HG03066 (cell line): Measurements from ENCODE around the gene MRPS6.

ENCODE experiments used
- ATAC-seq: cut with Tn5 transposase; IDR thresholded peaks from one replicate; pipeline ENCODE4 v1.9.1; 2021; ENCODE audit warnings: low read depth; ENCODE audit not compliant: unreplicated experiment

Gene MRPS6

GRCh38 chr21:34065027-34065426 lies 8.4 kb upstream of the MRPS6 start:
- ATAC-seq, result no peak

DNA sequence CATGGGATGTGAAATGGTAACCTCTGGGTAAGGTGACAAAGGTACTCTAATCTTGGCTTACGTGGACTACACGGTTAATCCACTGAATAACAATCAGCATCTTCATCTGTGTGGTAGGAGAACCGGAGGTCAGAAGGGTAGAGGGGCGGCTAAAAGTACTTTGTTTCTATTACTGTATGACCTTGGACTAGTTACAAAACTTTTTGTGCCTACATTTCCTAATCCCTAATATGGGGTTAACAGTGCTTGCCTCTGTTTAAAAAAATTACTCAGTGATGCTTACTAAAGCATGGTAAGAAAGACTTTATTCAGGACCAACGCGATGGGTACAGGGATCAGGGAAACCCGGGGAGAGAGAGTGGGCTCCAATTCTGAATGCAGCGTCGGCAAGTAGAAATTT lies 1.7 kb upstream of the MRPS6 start:
- no peak for ATAC-seq

DNA sequence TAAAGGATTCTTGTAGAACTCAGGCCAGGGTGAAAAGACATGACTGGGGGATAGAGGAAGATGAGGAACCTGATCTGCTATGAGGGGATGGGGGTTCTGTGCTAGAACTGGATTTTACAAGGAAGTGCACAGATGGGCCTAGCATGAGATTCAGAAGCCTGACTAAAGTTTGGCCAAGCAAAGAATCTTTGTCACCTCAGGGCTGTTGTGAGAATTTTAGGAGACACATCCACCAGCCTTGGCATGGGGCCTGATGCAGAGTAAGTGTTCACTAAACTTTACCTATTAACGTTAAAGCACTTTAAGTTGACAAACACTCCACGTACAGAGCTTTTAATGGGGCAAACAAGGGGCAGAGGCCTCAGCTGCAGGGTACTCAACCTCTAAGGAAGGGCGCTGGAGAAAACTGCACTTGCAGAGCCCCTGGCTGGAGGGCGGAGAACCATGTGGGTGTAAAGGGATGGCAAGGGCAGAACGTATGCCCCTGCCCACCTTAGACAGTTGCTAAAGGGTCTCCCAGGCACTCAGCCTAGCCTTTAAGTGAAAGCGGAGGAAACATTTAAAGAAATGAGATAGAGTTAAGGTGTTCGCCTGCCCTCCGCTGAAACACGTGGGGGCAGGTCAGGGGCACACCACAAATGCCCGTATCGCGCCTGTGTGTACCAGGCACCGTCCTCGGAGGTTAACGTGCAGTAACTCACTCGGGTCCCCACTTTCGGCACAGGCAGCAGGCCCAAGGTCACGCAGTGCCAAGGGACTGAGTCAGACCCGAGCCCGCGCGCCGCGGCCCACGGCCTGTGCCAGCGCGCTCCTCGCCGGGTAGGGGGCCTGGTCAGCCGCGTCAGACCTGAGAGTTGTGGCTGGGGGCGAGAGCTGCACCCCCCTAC lies 990 bp upstream of the MRPS6 start:
- ATAC-seq, result peak; percentile 4

DNA sequence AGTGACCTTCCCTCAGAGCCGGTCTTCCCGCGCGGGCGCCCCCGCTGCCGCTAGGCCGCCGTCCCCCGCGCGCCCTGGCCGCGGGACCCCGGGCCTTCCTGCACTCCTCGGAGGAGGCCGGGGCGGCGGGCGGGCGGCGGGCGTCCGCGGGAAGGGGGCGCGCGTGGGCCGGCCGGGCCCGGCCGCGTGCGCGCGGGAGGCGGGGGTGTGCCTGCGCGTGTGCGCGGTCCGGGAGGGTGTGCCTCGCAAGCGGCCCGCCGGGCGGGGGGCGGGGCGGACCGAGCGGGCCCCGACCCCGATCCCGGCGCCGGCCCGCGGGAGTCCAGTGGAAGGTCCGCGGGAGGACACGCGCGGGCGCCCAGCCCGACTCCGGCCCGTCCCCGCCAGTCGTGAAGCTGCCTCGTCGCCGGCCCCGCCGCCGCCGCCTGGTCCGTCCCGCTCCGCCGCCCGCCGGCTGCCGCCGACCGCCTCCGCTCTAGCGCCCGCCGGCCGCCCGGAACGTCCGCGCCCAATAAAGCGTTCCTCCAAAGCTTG lies 438 bp downstream of the MRPS6 start:
- ATAC-seq, result peak; percentile 36

- ATAC-seq, result no peak
Measured at GRCh38 chr21:34074283-34075090, 1.1 kb downstream of the MRPS6 start.

DNA sequence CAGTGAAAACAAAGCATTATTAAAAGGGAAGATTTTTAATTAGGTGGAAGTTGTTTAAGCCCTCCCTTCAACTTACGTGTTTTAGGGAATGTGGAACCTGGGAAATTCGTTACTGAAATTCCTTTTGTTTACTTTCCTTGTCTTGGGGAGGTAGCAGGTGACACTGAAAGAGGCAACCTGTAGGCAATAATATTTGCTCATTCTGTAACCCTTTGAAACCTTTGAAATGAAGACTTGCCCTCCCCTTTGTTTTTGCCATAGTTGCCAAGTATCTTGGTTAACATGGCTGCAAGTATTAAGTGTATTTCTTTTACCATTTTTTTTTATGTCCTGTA lies 1.7 kb downstream of the MRPS6 start:
- no peak for ATAC-seq

DNA sequence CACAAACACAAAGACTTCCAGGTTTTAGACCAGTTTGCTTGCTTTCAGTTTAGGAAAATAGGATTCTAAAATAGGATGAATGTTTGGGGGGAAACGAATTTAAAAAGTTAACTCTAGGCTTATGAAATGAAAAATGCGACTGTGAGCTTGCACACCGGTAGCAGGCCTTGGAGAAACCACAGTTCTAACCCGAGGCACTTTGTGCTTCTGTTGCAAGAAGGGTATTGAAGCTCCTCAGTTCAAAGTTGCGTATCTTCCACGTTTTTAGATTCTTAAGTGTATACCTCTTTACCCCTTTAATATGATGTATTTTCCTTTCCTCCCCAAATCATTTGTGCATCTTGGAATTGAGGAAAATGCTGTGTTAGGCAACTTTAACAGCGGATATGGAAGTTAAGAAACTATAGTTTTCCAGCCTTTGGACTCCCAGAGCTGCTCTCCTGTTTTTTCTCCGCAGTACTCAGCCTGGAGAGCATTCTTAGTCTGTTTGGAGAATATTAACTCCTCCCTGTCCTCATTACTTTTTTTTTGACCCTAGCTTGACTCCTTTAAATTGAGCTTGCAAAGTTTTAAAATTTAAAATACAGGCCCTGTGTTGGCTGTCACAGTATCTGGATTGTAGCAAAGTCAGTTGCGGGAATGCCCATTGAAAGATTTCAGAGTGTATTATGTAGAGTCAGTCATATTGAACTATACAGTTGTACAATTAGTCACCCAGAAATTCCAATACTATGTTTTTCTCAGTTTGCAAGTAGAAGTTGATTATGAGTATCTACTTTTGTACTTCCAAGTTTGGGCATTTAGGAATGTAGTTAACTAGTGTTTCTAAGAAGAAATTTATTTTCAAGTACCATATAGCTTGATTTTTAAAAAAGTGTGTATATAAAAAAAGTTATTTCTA lies 2.6 kb downstream of the MRPS6 start:
- ATAC-seq, result no peak

- ATAC-seq, result no peak
Measured at GRCh38 chr21:34076835-34077234, 3.5 kb downstream of the MRPS6 start.

DNA sequence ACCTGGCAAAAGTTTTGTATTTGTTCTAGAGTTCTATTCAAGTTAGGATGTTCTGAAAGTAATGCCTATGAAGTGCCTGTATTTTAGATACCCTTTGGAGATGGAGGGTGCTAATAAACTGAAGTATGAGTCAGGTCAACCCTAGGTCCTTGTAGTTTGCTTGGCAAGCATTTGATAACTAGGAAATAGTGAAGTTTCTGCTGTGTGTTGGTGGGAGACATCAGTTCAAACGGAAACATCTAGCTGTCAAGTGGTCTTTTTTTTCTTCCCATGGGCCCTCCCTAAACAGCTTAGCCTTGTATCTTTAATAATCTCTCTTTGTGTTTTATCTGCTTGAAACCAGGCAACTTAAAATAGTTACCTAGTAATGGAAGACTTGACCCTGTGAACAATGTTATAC lies 4.5 kb downstream of the MRPS6 start:
- no peak for ATAC-seq

GRCh38 chr21:34078915-34079314 lies 5.5 kb downstream of the MRPS6 start:
- no peak for ATAC-seq

DNA sequence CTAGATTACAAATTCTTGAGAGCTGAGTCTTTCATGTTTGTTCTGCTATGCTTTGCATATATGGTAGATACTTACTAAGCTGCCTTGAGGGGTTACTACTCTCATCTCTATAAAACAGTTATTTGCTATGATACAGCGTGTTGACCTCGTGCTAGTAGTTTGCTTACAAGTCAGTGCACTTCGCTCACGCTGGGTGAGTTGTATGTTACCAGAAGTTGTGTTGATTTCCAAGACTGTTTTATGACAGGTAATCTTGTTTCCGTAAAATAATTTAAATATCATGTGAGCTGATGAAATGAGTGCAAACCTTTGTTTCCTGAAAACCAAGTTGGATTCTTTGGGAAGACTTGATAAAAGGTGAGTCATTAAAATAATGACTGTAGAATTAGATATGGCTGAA lies 7.3 kb downstream of the MRPS6 start:
- ATAC-seq, result no peak

DNA sequence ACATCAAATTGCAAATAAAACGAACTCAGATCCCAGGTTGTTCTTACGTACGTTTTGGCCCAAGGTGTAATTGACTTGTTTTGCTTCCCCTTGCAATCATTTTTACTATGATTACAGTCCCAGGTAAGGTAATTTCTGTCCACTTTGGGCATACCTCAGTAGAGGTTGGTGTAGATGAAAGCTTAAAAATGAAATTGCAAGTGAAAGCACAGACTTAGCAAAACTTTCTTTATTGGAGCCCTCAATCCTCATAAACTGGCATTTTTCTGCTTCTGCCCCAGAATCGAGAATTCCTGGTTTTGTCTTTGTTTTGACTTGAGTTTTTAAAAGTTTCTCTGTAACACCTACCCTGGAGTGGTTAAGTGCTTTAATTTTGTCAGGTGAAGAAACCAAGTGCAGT lies 9.4 kb downstream of the MRPS6 start:
- no peak for ATAC-seq

DNA sequence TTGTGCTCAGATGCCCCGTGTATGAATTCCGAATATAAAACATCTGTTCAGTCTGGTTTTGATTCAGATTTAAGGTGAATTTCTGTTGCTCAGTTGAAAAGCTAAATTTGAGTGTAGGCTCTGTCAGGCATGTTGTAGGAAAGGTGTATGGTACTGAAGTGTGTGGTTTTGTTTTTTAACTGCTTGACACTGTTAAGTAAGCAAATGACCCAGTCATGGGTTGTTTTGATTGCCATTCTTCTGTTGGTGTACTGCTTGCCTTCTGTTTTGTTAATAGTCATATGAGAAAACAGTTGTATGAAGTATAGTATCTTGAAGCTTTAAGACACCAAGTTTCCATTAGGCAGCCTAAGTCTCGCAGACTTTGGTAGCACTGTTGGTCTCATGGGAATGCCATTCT lies 10.0 kb downstream of the MRPS6 start:
- no peak for ATAC-seq

DNA sequence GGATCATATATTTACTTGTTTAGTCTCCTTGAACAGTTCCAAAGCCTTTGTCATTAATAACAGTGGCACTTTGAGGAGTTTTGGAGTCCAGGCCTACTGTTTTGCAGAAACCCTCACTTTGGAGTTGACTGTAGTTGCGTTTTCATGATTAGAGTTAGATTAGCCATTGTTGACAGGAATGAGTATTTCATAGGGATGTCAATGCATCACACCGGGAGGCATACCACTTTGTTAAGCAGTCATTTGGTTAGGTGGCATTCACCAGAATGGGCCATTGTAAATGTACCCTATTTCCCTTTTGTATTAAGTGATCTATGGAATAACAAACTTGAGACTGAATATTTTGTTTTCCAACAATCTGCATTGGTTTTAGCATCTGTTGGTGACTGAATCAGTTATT lies 11.8 kb downstream of the MRPS6 start:
- no peak for ATAC-seq

- no peak for ATAC-seq
Measured at GRCh38 chr21:34086887-34087306, 13.5 kb downstream of the MRPS6 start.

GRCh38 chr21:34088752-34089151 lies 15.4 kb downstream of the MRPS6 start:
- ATAC-seq, result no peak

GRCh38 chr21:34091032-34091431 lies 17.7 kb downstream of the MRPS6 start:
- no peak for ATAC-seq

DNA sequence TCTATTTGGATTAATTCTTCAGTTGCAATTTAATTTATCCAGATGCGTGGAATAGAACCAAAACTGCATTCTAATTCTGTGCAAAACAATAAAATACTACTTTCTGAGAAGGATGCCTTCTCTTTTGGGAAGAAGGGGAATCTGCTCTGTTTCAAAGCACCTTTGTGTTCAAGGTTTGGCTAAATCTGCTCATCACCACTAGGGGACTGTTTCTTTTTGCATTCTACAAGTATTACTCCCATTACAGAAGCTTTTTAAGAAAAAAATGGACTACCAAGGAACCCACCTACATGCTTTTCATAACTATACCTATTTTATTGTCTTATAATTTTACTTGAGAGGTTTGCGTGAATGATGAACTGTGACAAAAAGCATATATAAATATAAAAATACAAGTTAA lies 18.2 kb downstream of the MRPS6 start:
- no peak for ATAC-seq

DNA sequence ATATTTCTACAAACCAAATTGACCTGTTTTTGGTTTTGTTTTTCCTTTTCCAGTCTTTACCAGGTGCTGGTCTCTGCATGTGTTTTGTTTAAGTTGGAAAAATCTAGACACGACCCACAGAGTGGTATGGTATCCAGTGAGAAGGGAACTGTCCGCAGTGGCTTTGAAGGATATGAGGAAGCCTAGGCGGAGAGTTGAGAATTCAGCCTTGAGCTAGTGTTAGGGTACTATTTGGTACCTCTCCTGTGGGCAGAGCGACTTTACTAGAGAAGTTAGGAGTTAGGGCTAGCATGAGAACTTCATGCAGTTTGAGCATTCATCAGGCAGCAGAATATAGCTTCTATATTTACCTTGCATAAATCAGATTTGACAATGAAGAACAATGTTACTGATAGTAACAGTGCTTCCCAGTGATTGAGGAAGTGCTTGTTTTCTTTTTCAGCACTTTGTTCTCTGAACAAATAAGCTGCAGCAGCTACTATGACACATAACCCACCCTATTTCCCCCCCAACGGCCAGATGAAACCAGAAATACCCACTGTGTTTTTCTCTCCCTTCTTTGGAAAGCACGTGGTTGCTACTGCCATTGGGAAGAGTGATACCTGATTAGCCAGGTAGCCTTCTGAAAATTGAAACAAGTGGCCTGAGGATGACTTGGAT lies 19.0 kb downstream of the MRPS6 start:
- ATAC-seq, result no peak

DNA sequence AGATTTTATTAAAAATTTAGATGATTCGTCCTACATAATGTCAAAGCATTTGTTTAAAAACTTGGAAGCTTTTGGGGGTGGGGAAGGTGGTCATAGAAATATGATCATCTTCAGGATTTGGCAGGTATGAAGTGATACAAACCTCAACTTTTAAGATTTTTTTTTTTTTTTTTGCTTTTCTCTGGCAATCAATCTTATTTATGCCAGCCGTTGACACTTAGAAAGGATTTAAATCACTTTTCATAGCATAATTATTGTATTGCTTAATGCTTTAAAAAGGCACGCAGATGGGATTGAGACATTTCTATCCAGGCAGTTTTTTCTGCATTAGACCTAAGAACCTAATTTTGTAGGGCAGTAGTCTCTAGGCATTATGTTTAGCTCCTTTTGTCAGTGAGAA lies 19.7 kb downstream of the MRPS6 start:
- ATAC-seq, result no peak
